ENCODE results near the gene COTL1.

GRCh38 chr16:84629580-84629979 is 11.7 kb upstream of the COTL1 start:
- TF ChIP-seq CTCF (conservative IDR thresholded peaks at IDR 0.05; ENCODE audit: low read depth, low read length) (no peak), EZH2 (IDR thresholded peaks at IDR 0.05; ENCODE audit: low read length, unreplicated experiment) (no peak)
